ENCODE data around the gene LSAMP. TPM values are rescaled to one million over a fixed set of nuclear protein-coding genes. Genes with fewer than 3 reads are reported as not detected.

LSAMP gene
- total and polyA plus RNA-seq, 2 of the 8 experiments (the other 6 are each of a cell fraction or from before 2014, with no cell fraction given), result 1.8 to 5.7 TPM

- Histone ChIP-seq H2BK120ac (replicated peaks; ENCODE audit: low read depth, low read length) (no peak overlapping the region), H3K18ac (ENCODE audit: extremely low read depth, low read length) (no peak overlapping the region), H3K4me3 (ENCODE audit: extremely low read depth in 1 of 4, insufficient read depth in 2 of 4, low read depth in 3 of 4, low read length in 4 of 4) (no peak overlapping the region), H3K23ac (ENCODE audit: insufficient read length) (no peak overlapping the region), H2AK5ac (ENCODE audit: low read depth, low read length) (no peak overlapping the region), H3K9ac (replicated peaks in 1 of 4; ENCODE audit: extremely low read depth in 1 of 4, low read depth in 3 of 4, low read length in 3 of 4) (no peak overlapping the region), H3K79me1 (ENCODE audit: low read depth, low read length) (no peaks in the 10 kb centered on the region), H4K8ac (ENCODE audit: extremely low read depth, insufficient read depth, low read length) (no peak overlapping the region), H3K9me3 (ENCODE audit: insufficient read depth in 2 of 2, low read depth in 1 of 2, low read length in 1 of 2) (no peaks in the 10 kb centered on the region), H2AFZ (ENCODE audit: low read length) (no peak overlapping the region), H3K23me2 (ENCODE audit: low read depth, low read length) (no peaks in the 10 kb centered on the region), H3K36me3 (ENCODE audit: control insufficient read depth in 2 of 4, insufficient read depth in 4 of 4, low read length in 3 of 4) (no peaks in the 10 kb centered on the region), H3K27ac (ENCODE audit: low read depth, low read length) (no peak overlapping the region), H2BK5ac (ENCODE audit: low read depth, low read length) (no peak overlapping the region), H4K20me1 (replicated peaks in 1 of 2; ENCODE audit: control insufficient read depth in 1 of 2, insufficient read depth in 2 of 2, low read length in 2 of 2) (no peaks in the 10 kb centered on the region), H3K4me2 (ENCODE audit: insufficient read depth in 1 of 2, low read depth in 2 of 2, low read length in 2 of 2) (no peak overlapping the region), H3K27me3 (replicated peaks in 1 of 4; ENCODE audit: control insufficient read depth in 3 of 4, extremely low read depth in 1 of 4, insufficient read depth in 3 of 4, low read length in 3 of 4) (no peaks in the 10 kb centered on the region), H3K4ac (replicated peaks; ENCODE audit: insufficient read length, low read depth, low read length) (no peak overlapping the region), H4K5ac (ENCODE audit: insufficient read length, low read depth, low read length) (no peak overlapping the region), H2BK20ac (ENCODE audit: low read length) (no peak overlapping the region), H4K91ac (replicated peaks; ENCODE audit: insufficient read length, low read length) (no peak overlapping the region), H2BK12ac (ENCODE audit: low read depth, low read length) (no peak overlapping the region), H3K14ac (ENCODE audit: insufficient read length) (no peak overlapping the region), H3K56ac (replicated peaks; ENCODE audit: insufficient read length, low read depth, low read length) (no peak overlapping the region), H3K4me1 (replicated peaks in 1 of 4; ENCODE audit: control insufficient read depth in 3 of 4, insufficient read depth in 4 of 4, low read length in 3 of 4) (peaks cover 0 to 7% (median 1%) of the 10 kb centered on the region in 4 experiments; a peak in 1 of 7 replicates), H3K79me2 (ENCODE audit: control insufficient read depth in 1 of 2, insufficient read depth in 2 of 2, low read length in 2 of 2) (no peaks in the 10 kb centered on the region), H2BK15ac (ENCODE audit: low read length) (no peak overlapping the region)
- ChIA-PET POLR2A (ENCODE audit: partially characterized antibody) (no interaction called here), CTCF (ENCODE audit: partially characterized antibody) (no interaction called here)
- DNase-seq (ENCODE audit: low read depth in 1 of 2, low spot score in 2 of 2) (no peak), FAIRE-seq (no peak)
- WGBS, 2 experiments (ENCODE audit: extremely low coverage in 1 of 2, insufficient coverage in 1 of 2, insufficient read length in 1 of 2, insufficient replicate concordance in 2 of 2, low coverage in 1 of 2, low lambda C conversion rate in 2 of 2, missing lambda C conversion rate in 1 of 2), result 85% methylated on average over 5 of the region's 5 CpGs; no CpG with 5 or more reads in 1 of the 2 experiments
- no peak for TF ChIP-seq ZNF274 (IDR thresholded peaks at IDR 0.05; ENCODE audit: borderline replicate concordance, extremely low read depth, low read length)
- no peak for TF ChIP-seq TAF1 (IDR thresholded peaks at IDR 0.05; ENCODE audit: low read depth, low read length)
- no peak for TF ChIP-seq EZH2 (IDR thresholded peaks at IDR 0.05; ENCODE audit: low read depth, low read length, severe bottlenecking)
- no peak for TF ChIP-seq EGR1 (IDR thresholded peaks at IDR 0.05; ENCODE audit: borderline replicate concordance, low read depth, low read length)
- TF ChIP-seq EP300 (IDR thresholded peaks at IDR 0.05; ENCODE audit: borderline replicate concordance in 1 of 2, low read depth in 2 of 2, low read length in 2 of 2), result no peak
- TF ChIP-seq GABPA (IDR thresholded peaks at IDR 0.05; ENCODE audit: borderline replicate concordance, insufficient read depth, low read length), result no peak
- no peak for TF ChIP-seq SRF (IDR thresholded peaks at IDR 0.05; ENCODE audit: low read depth, low read length)
- TF ChIP-seq SUZ12 (IDR thresholded peaks at IDR 0.05; ENCODE audit: low read length), result no peak
- no peak for TF ChIP-seq CREB1 (IDR thresholded peaks at IDR 0.05)
- TF ChIP-seq POLR2A (IDR thresholded peaks at IDR 0.05; ENCODE audit: control extremely low read depth in 1 of 2, low read depth in 2 of 2, low read length in 2 of 2), result no peak
- TF ChIP-seq CEBPB (IDR thresholded peaks at IDR 0.05; ENCODE audit: low read depth, low read length), result no peak
- TF ChIP-seq PHF8 (conservative IDR thresholded peaks at IDR 0.05; ENCODE audit: low read depth, low read length), result no peak
- no peak for TF ChIP-seq KDM5A (IDR thresholded peaks at IDR 0.05; ENCODE audit: low read length)
Observed at GRCh38 chr3:116037954-116038911, 407.1 kb downstream of the LSAMP start.

Data from H1 (cell line).